Measurements from ENCODE around the gene RELN.

DNA sequence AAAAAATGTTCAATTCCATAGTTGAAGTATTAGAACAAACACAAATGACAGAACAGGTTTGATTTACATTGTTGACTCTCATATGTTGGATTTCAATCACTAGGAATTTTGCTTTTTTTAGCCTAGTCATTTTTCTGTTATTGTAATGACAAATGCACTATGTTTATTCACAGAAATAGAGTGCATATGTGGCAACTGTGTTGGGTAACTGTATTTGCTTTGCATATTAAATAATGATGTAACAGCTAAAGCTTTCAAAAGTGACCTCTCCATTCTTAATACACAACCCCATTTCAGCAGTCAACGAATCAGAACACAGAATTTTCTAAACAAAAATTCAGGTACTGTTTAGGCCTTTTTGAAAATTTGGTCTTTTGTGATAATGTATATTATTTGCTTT, 489.5 kb downstream of the RELN start:
- TF ChIP-seq POLR2A (IDR thresholded peaks at IDR 0.05; ENCODE audit: extremely low read depth, insufficient read length) (no peak), CTCF (IDR thresholded peaks at IDR 0.05; ENCODE audit: low read depth, low read length) (no peak)
